Caco-2 (cell line): ENCODE results near the gene HECA. TPM values are rescaled to one million over a fixed set of nuclear protein-coding genes. Genes with fewer than 3 reads are reported as not detected.
"Not testable (repeated sequence)": the region's sequence is repeated elsewhere in the genome, so short reads cannot be mapped to it uniquely, and the experiment has no call there.

Experiments used
- BruUV-seq: library from RNA; stranded (reverse); fragments of 400-500 nt; replicated peaks from 2 replicates; lab custom pipeline; 2021; lab: Mats Ljungman, UMichigan
- CTCF ChIA-PET: fragments of 300-600 bp; sonication (Branson Sonifier 250); formaldehyde crosslinking; loops from one replicate; lab custom pipeline; 2022; ENCODE audit warnings: antibody characterized with exemption; lab: Charles Lee
- POLR2A ChIA-PET: fragments of 300-600 bp; sonication (Branson Sonifier 250); formaldehyde crosslinking; loops from one replicate; lab custom pipeline; 2022; ENCODE audit warnings: antibody characterized with exemption; lab: Charles Lee
- DNase-seq, 2 experiments: peaks; one replicate each; pipeline versions ENCODE4 v3.0.0 to v3.0.0-alpha.2; 2020 to 2022
- H3K27me3 ChIP-seq: replicated peaks from 2 replicates; pipeline ENCODE4 v1.6.0; 2011; ENCODE audit warnings: low read length; ENCODE audit not compliant: control insufficient read depth, insufficient read depth
- H3K36me3 ChIP-seq: 2 replicates; pipeline ENCODE4 v1.5.1; 2011; ENCODE audit warnings: low read length; ENCODE audit not compliant: control insufficient read depth, insufficient read depth
- H3K4me1 ChIP-seq: fragments of 250-450 bp; sonication (Bioruptor Pico); 2 replicates; pipeline ENCODE4 v1.5.1; 2020; ENCODE audit warnings: mild to moderate bottlenecking
- H3K4me3 ChIP-seq: 2 replicates; pipeline ENCODE4 v1.5.1; 2011; ENCODE audit warnings: low read depth, mild to moderate bottlenecking, control low read depth, low read length
- H3K9me3 ChIP-seq: fragments of 250-450 bp; sonication (Bioruptor Pico); 2 replicates; pipeline ENCODE4 v1.5.1; 2020; ENCODE audit warnings: mild to moderate bottlenecking, moderate library complexity
- H3K27ac Mint-ChIP-seq: one replicate; pipeline ENCODE4 v1.8.0; 2022; ENCODE audit warnings: mixed read lengths; ENCODE audit not compliant: unreplicated experiment
- H3K27me3 Mint-ChIP-seq: one replicate; pipeline ENCODE4 v1.8.0; 2022; ENCODE audit warnings: mixed read lengths; ENCODE audit not compliant: insufficient read depth, unreplicated experiment
- H3K36me3 Mint-ChIP-seq: one replicate; pipeline ENCODE4 v1.8.0; 2022; ENCODE audit warnings: mild to moderate bottlenecking, mixed read lengths; ENCODE audit not compliant: insufficient read depth, unreplicated experiment
- H3K4me1 Mint-ChIP-seq: one replicate; pipeline ENCODE4 v1.8.0; 2022; ENCODE audit warnings: low read depth, mixed read lengths; ENCODE audit not compliant: unreplicated experiment
- H3K4me3 Mint-ChIP-seq: one replicate; pipeline ENCODE4 v1.8.0; 2022; ENCODE audit warnings: mild to moderate bottlenecking, moderate library complexity, mixed read lengths; ENCODE audit not compliant: unreplicated experiment
- H3K9me3 Mint-ChIP-seq: one replicate; pipeline ENCODE4 v1.8.0; 2022; ENCODE audit warnings: mixed read lengths; ENCODE audit not compliant: unreplicated experiment
- CTCF ChIP-seq, 2 experiments: fragments of 200-600 bp in 1 of 2; IDR thresholded peaks; 1 replicate in 1 of 2; 2 replicates in 1 of 2; pipeline versions ENCODE4 v1.5.1 to v1.8.0; 2011 to 2022; ENCODE audit warnings: antibody characterized with exemption in 1 of 2, control low read depth in 1 of 2, inconsistent platforms in 1 of 2, low read depth in 1 of 2, low read length in 1 of 2, mild to moderate bottlenecking in 1 of 2, moderate library complexity in 1 of 2; ENCODE audit not compliant: insufficient read depth in 1 of 2, severe bottlenecking in 1 of 2, unreplicated experiment in 1 of 2
- intact Hi-C: fragments of 100-400 bp; cut with micrococcal nuclease; formaldehyde crosslinking; loops from one replicate; pipeline ENCODE4 v1.10.0; 2022; ENCODE audit not compliant: unreplicated experiment
- total RNA-seq: library from RNA; stranded (reverse); gene quantifications from 2 replicates; pipeline ENCODE4 v1.2.3, GENCODE V29; 2022

The HECA gene
- total RNA-seq, 1 experiment from 2014 or later = 4.9 TPM

GRCh38 chr6:139115989-139116758, 18.7 kb upstream of the HECA start:
- no peaks in the 10 kb centered on the region for H3K27me3 ChIP-seq
- no peak for TF ChIP-seq CTCF (IDR thresholded peaks at IDR 0.05; ENCODE audit: insufficient read depth in 1 of 2, low read depth in 1 of 2, low read length in 1 of 2, severe bottlenecking in 1 of 2, unreplicated experiment in 1 of 2)
- H3K4me1 ChIP-seq = no peaks in the 10 kb centered on the region
- CTCF ChIA-PET = no interaction called here
- H3K36me3 Mint-ChIP-seq = no peaks in the 10 kb centered on the region
- no peaks in the 10 kb centered on the region for H3K27me3 Mint-ChIP-seq
- no peaks in the 10 kb centered on the region for H3K9me3 ChIP-seq
- H3K4me3 ChIP-seq = no peak overlapping the region
- no peaks in the 10 kb centered on the region for H3K4me1 Mint-ChIP-seq
- H3K4me3 Mint-ChIP-seq = no peak overlapping the region
- POLR2A ChIA-PET = no interaction called here
- intact Hi-C loops = no loop called here
- no peak overlapping the region for H3K27ac Mint-ChIP-seq
- DNase-seq = no peak
- H3K36me3 ChIP-seq = no peaks in the 10 kb centered on the region
- no TSS peak for BruUV-seq
- H3K9me3 Mint-ChIP-seq = peaks cover 13% of the 10 kb centered on the region

- CTCF ChIA-PET = interaction anchor here (0.6 kb wide), 2 partner anchors 23 to 247 kb away, joined by 3 read pairs; no protein-coding TSS in a partner anchor
- Mint-ChIP-seq H3K4me3 (no peak overlapping the region), H3K9me3 (peaks cover 13% of the 10 kb centered on the region), H3K36me3 (no peaks in the 10 kb centered on the region), H3K27me3 (no peaks in the 10 kb centered on the region), H3K27ac (no peak overlapping the region), H3K4me1 (no peaks in the 10 kb centered on the region)
- no TSS peak for BruUV-seq
- H3K4me3 ChIP-seq = no peak overlapping the region
- TF ChIP-seq CTCF (IDR thresholded peaks at IDR 0.05; ENCODE audit: insufficient read depth in 1 of 2, low read depth in 1 of 2, low read length in 1 of 2, severe bottlenecking in 1 of 2, unreplicated experiment in 1 of 2) = no peak
- POLR2A ChIA-PET = no interaction called here
- no peaks in the 10 kb centered on the region for H3K9me3 ChIP-seq
- intact Hi-C loops = no loop called here
- no peaks in the 10 kb centered on the region for H3K36me3 ChIP-seq
- no peak for DNase-seq
- H3K4me1 ChIP-seq = no peaks in the 10 kb centered on the region
- no peaks in the 10 kb centered on the region for H3K27me3 ChIP-seq
Observed at GRCh38 chr6:139117734-139118133, 17.1 kb upstream of the HECA start.

GRCh38 chr6:139119552-139119951, 15.3 kb upstream of the HECA start:
- Mint-ChIP-seq H3K27me3 (peaks cover 5% of the 10 kb centered on the region), H3K9me3 (peaks cover 13% of the 10 kb centered on the region), H3K36me3 (no peaks in the 10 kb centered on the region), H3K4me1 (no peaks in the 10 kb centered on the region), H3K27ac (no peak overlapping the region), H3K4me3 (no peak overlapping the region)
- no peaks in the 10 kb centered on the region for H3K4me1 ChIP-seq
- CTCF ChIA-PET = no interaction called here
- no peaks in the 10 kb centered on the region for H3K36me3 ChIP-seq
- H3K4me3 ChIP-seq = no peak overlapping the region
- DNase-seq = no peak
- POLR2A ChIA-PET = no interaction called here
- no peak for TF ChIP-seq CTCF (IDR thresholded peaks at IDR 0.05; ENCODE audit: insufficient read depth in 1 of 2, low read depth in 1 of 2, low read length in 1 of 2, severe bottlenecking in 1 of 2, unreplicated experiment in 1 of 2)
- intact Hi-C loops = no loop called here
- no TSS peak for BruUV-seq
- no peaks in the 10 kb centered on the region for H3K9me3 ChIP-seq
- no peaks in the 10 kb centered on the region for H3K27me3 ChIP-seq

GRCh38 chr6:139122823-139123222, 12.1 kb upstream of the HECA start:
- H3K4me3 ChIP-seq, H3K9me3 ChIP-seq, H3K36me3 ChIP-seq, H3K4me3 Mint-ChIP-seq, H3K27me3 ChIP-seq, H3K4me1 Mint-ChIP-seq, intact Hi-C loops, H3K4me1 ChIP-seq, DNase-seq, BruUV-seq, POLR2A ChIA-PET, CTCF ChIA-PET, H3K27me3 Mint-ChIP-seq, H3K27ac Mint-ChIP-seq, H3K36me3 Mint-ChIP-seq: not testable (repeated sequence)
- H3K9me3 Mint-ChIP-seq = peaks cover 13% of the 10 kb centered on the region
